ENCODE measurements around the gene IMPDH1. TPM values are rescaled to one million over a fixed set of nuclear protein-coding genes. Genes with fewer than 3 reads are reported as not detected.

IMPDH1 gene
- total and polyA plus RNA-seq, 4 donors, result 2.4 to 11.1 (median 5.2) TPM

DNA sequence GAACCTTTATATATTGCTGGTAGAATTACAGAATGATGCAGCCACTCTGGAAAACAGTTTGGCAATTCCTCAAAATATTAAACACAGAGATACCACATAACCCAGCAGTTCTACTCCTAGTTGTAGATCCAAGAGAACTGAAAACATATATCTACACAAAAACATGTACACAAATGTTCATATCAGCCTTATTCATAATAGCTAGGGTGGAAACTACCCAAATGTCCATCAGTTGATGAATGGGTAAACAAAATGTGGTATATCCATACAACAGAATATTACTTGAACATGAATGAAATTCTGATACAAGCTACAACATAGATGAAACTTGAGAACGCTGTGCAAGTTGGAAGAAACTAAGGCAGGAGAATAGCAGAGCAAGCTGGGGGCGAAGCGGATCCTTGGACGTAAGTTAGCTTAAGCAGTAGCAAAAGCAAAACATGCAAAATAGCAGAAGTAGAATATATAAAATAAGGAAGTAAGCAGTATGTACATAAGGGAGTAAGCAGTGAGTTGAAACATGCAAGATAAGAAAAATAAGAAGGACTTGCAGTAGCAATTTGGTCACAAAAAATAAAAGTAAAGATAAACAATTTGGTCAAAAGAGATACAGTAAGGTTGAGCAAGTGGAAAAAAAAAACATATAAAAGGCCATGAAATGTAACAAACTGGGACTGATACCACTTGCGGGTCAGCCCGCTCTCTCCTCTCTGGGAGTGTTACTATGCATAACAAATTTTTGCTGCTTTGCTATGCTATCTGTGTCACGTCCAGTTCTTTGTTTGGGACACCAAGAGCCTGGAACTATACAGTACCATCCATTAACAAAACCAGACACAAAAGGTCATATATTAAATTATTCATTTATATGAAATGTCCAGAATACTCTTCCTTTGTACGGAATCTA lies 27.9 kb upstream of the IMPDH1 start:
- Histone ChIP-seq H3K27me3 (ENCODE audit: control insufficient read depth in 4 of 4, insufficient read depth in 4 of 4, low read length in 3 of 4) (no peaks in the 10 kb centered on the region), H3K9me3 (ENCODE audit: control insufficient read depth in 4 of 4, low read length in 3 of 4) (no peaks in the 10 kb centered on the region), H3K9ac (ENCODE audit: low read depth in 1 of 2, low read length in 2 of 2) (no peak overlapping the region), H3K36me3 (ENCODE audit: control insufficient read depth in 4 of 4, insufficient read depth in 3 of 4, low read depth in 1 of 4, low read length in 3 of 4) (no peaks in the 10 kb centered on the region), H3K4me3 (ENCODE audit: low read depth in 1 of 3, low read length in 3 of 3) (no peak overlapping the region), H3K27ac (ENCODE audit: low read depth in 1 of 2, low read length in 2 of 2) (no peak overlapping the region), H3K4me1 (ENCODE audit: control insufficient read depth in 4 of 4, insufficient read depth in 4 of 4, low read length in 3 of 4) (no peaks in the 10 kb centered on the region)
- no peak for TF ChIP-seq RAD21 (IDR thresholded peaks at IDR 0.05)
- TF ChIP-seq EGR1 (IDR thresholded peaks at IDR 0.05; ENCODE audit: low read depth in 2 of 2), result no peak
- TF ChIP-seq YY1 (IDR thresholded peaks at IDR 0.05), result no peak
- TF ChIP-seq RXRA (IDR thresholded peaks at IDR 0.05), result no peak
- TF ChIP-seq, protein P1, sequence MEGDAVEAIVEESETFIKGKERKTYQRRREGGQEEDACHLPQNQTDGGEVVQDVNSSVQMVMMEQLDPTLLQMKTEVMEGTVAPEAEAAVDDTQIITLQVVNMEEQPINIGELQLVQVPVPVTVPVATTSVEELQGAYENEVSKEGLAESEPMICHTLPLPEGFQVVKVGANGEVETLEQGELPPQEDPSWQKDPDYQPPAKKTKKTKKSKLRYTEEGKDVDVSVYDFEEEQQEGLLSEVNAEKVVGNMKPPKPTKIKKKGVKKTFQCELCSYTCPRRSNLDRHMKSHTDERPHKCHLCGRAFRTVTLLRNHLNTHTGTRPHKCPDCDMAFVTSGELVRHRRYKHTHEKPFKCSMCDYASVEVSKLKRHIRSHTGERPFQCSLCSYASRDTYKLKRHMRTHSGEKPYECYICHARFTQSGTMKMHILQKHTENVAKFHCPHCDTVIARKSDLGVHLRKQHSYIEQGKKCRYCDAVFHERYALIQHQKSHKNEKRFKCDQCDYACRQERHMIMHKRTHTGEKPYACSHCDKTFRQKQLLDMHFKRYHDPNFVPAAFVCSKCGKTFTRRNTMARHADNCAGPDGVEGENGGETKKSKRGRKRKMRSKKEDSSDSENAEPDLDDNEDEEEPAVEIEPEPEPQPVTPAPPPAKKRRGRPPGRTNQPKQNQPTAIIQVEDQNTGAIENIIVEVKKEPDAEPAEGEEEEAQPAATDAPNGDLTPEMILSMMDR (IDR thresholded peaks at IDR 0.05; ENCODE audit: low read depth, low read length, missing input control), result no peak
- TF ChIP-seq, protein P2, sequence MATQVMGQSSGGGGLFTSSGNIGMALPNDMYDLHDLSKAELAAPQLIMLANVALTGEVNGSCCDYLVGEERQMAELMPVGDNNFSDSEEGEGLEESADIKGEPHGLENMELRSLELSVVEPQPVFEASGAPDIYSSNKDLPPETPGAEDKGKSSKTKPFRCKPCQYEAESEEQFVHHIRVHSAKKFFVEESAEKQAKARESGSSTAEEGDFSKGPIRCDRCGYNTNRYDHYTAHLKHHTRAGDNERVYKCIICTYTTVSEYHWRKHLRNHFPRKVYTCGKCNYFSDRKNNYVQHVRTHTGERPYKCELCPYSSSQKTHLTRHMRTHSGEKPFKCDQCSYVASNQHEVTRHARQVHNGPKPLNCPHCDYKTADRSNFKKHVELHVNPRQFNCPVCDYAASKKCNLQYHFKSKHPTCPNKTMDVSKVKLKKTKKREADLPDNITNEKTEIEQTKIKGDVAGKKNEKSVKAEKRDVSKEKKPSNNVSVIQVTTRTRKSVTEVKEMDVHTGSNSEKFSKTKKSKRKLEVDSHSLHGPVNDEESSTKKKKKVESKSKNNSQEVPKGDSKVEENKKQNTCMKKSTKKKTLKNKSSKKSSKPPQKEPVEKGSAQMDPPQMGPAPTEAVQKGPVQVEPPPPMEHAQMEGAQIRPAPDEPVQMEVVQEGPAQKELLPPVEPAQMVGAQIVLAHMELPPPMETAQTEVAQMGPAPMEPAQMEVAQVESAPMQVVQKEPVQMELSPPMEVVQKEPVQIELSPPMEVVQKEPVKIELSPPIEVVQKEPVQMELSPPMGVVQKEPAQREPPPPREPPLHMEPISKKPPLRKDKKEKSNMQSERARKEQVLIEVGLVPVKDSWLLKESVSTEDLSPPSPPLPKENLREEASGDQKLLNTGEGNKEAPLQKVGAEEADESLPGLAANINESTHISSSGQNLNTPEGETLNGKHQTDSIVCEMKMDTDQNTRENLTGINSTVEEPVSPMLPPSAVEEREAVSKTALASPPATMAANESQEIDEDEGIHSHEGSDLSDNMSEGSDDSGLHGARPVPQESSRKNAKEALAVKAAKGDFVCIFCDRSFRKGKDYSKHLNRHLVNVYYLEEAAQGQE (IDR thresholded peaks at IDR 0.05), result no peak
- no peak for TF ChIP-seq FOXA2 (IDR thresholded peaks at IDR 0.05)
- no peak for TF ChIP-seq FOXA1 (IDR thresholded peaks at IDR 0.05)
- TF ChIP-seq, protein P3, sequence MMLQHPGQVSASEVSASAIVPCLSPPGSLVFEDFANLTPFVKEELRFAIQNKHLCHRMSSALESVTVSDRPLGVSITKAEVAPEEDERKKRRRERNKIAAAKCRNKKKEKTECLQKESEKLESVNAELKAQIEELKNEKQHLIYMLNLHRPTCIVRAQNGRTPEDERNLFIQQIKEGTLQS (IDR thresholded peaks at IDR 0.05), result no peak
- no peak for TF ChIP-seq HNF4A (conservative IDR thresholded peaks at IDR 0.05)
- TF ChIP-seq SP1 (IDR thresholded peaks at IDR 0.05), result no peak
- no peak for TF ChIP-seq HNF4G (IDR thresholded peaks at IDR 0.05)
- TF ChIP-seq JUND (IDR thresholded peaks at IDR 0.05), result no peak
- no peak for TF ChIP-seq GABPA (IDR thresholded peaks at IDR 0.05 in 1 of 2, conservative IDR thresholded peaks at IDR 0.05 in 1 of 2)
- TF ChIP-seq TAF1 (conservative IDR thresholded peaks at IDR 0.05), result no peak
- DNase-seq (ENCODE audit: low spot score), result no peak
- 86% methylated on average over 8 of the region's 8 CpGs for WGBS

DNA sequence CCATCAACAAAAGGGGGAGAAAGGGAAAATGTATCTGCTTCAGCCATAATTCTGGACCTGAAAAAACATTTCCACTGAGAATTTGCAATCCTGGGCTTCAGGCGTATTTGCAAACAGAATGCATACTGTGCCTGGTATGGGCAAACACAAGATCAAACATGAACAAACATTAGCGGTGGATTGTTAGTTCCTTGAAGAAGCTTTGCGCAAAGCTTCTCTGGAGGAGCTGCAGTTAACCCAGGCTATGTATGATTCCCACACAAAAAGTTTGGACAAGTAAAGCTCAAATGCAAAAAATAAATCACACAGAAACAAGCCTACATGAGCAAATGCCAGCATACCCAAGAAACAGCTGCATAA lies 25.5 kb upstream of the IMPDH1 start:
- Histone ChIP-seq H3K27me3 (ENCODE audit: control insufficient read depth in 4 of 4, insufficient read depth in 4 of 4, low read length in 3 of 4) (no peaks in the 10 kb centered on the region), H3K9ac (ENCODE audit: low read depth in 1 of 2, low read length in 2 of 2) (no peak overlapping the region), H3K36me3 (ENCODE audit: control insufficient read depth in 4 of 4, insufficient read depth in 3 of 4, low read depth in 1 of 4, low read length in 3 of 4) (no peaks in the 10 kb centered on the region), H3K9me3 (ENCODE audit: control insufficient read depth in 4 of 4, low read length in 3 of 4) (no peaks in the 10 kb centered on the region), H3K27ac (ENCODE audit: low read depth in 1 of 2, low read length in 2 of 2) (no peak overlapping the region), H3K4me1 (ENCODE audit: control insufficient read depth in 4 of 4, insufficient read depth in 4 of 4, low read length in 3 of 4) (no peaks in the 10 kb centered on the region), H3K4me3 (ENCODE audit: low read depth in 1 of 3, low read length in 3 of 3) (no peak overlapping the region)
- WGBS, result 72% methylated on average over 3 of the region's 3 CpGs
- no peak for DNase-seq (ENCODE audit: low spot score)
- TF ChIP-seq YY1 (IDR thresholded peaks at IDR 0.05) (no peak), HNF4A (conservative IDR thresholded peaks at IDR 0.05) (no peak), NR2F2 (IDR thresholded peaks at IDR 0.05) (no peak), SP1 (IDR thresholded peaks at IDR 0.05) (no peak), RXRA (IDR thresholded peaks at IDR 0.05) (no peak), RAD21 (IDR thresholded peaks at IDR 0.05) (no peak), FOXA1 (IDR thresholded peaks at IDR 0.05) (no peak), FOXA2 (IDR thresholded peaks at IDR 0.05) (no peak), TAF1 (conservative IDR thresholded peaks at IDR 0.05) (no peak), GABPA (IDR thresholded peaks at IDR 0.05 in 1 of 2, conservative IDR thresholded peaks at IDR 0.05 in 1 of 2) (no peak), HNF4G (IDR thresholded peaks at IDR 0.05) (no peak), EGR1 (IDR thresholded peaks at IDR 0.05; ENCODE audit: low read depth in 2 of 2) (no peak), JUND (IDR thresholded peaks at IDR 0.05) (no peak)
- TF ChIP-seq, protein P3 (IDR thresholded peaks at IDR 0.05), result no peak
- TF ChIP-seq, protein P1 (IDR thresholded peaks at IDR 0.05; ENCODE audit: low read depth, low read length, missing input control), result no peak
- TF ChIP-seq, protein P2 (IDR thresholded peaks at IDR 0.05), result no peak
- TF ChIP-seq, protein P4, sequence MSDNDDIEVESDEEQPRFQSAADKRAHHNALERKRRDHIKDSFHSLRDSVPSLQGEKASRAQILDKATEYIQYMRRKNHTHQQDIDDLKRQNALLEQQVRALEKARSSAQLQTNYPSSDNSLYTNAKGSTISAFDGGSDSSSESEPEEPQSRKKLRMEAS (IDR thresholded peaks at IDR 0.05), result no peak
